T47D (cell line): ENCODE data around the gene DSP.
A peak's percentile ranks its signal among the peaks of the same experiment; 100 is the strongest.

ENCODE experiments used
- DNase-seq, 2 experiments: peaks; one replicate each; pipeline versions ENCODE4 v3.0.0 to v3.0.0-alpha.2; 2011 to 2012; ENCODE audit warnings: low read depth in 1 of 2, low spot score in 1 of 2
- JUND ChIP-seq: IDR thresholded peaks from 2 replicates; pipeline ENCODE4 v1.6.1; 2012; ENCODE audit warnings: low read depth
- in situ Hi-C: cut with HindIII; loops from 2 replicates; pipeline ENCODE4 v1.10.0; 2016; ENCODE audit warnings: low sequenced_read_pairs, low pct_unique_long_range_greater_than_20kb

Gene DSP

DNA sequence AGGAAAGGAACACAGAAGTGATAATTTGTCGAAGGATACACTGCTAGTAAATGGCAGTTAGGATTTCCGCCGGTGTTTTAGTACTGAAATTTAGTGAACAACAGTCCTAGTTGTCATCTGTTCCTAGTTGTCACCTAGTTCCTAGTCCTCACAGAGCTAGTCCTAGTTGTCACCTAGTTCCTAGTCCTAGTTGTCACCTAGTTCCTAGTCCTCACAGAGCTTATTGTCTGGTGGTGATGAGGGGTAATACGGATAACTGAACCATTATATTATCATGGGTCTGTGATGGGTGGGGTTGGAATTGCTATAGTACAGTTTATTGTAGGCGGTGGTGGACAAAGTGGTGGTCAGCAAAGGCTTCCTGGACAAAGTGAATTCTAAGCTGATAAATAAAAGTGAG is 50.3 kb downstream of the DSP start:
- in situ Hi-C loops = no loop called here
- no peak for TF ChIP-seq JUND

DNA sequence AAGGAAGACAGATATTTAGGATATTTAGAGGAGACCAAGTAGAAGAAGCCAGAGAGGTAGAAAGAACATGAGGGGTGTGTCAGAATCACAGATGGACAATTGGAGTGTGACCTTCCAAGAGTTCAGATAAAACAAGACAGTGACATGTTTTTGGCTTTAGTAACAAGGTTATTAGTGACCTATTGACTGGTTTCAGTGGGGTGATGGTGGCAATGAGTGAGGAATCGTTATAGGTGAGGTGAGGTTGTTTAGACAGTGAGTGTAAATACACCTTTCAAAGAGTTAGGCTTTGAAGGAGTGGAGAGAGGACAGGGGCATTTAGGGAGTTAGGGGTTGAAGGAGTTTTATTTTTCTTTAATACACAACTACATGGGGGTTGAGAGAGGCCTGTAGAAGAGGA is 51.8 kb downstream of the DSP start:
- TF ChIP-seq JUND = no peak
- in situ Hi-C loops = no loop called here
- DNase-seq = no peak

More for the DNA sequence above, 50.3 kb downstream of the DSP start:
- no peak for DNase-seq

DNA sequence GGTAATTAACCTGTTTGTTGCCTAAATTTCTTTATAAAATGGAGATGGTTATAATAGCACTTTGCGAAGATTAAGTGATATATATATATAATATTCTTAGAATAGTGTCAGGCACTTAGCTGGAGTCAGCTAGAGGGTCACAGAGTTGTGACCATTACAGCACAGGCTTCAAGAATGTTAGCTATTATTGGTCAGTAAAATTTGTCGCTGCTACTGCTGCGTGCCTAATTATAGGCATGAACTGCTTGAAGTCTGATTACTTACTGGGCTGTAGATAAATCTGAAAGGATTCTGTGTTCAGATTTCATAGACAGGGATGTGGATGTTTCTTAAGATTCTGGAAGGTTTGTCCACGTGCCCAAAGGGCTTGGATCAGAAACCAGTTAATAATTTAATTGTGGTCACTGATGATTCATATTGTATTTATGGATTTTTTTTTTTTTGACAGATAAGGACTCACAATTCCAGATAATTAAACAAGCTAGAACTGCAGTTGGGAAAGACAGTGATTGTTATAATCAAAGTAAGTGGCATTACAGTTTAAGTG is 53.2 kb downstream of the DSP start:
- DNase-seq = no peak
- no peak for TF ChIP-seq JUND
- in situ Hi-C loops = no loop called here

DNA sequence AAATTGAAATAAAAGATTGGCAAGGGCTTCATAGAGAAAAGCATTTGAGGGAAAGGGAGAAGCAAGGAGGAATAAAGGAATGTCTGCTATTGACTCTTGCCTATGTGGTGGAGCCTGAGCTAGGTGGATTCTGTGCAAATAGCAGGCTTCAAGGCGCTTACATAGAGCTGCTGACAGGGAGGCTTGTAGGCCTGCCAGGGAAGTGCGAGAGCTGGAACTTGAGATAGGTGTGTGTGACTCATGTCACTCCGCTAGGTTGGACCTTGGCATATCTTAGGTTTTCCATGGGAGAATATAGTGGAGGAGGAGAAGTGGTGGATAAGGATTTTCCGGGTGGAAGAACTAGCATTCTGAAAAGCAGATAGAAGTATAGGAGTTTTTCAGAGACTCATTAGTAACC is 62.5 kb downstream of the DSP start:
- no peak for TF ChIP-seq JUND
- in situ Hi-C loops = no loop called here
- no peak for DNase-seq

DNA sequence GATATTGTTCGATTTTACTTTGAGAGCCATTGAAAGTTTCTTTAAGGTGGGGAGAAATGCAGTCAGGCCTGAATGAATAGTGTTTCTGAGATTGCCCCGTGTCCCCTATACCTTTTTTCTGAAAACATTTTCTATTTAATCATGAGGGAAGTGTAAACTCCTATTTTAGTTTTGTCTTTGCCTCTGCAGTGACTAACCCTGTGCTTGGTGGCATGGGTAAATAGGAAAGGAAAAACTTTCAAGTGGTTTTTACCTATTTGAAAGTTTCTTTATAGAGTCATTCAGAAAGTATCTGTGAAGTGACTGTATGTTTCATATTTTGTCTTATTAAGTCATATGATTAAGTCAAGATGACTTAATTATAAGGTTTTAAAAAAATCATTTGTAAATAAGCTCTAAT is 63.0 kb downstream of the DSP start:
- DNase-seq = no peak
- no peak for TF ChIP-seq JUND
- in situ Hi-C loops = no loop called here

DNA sequence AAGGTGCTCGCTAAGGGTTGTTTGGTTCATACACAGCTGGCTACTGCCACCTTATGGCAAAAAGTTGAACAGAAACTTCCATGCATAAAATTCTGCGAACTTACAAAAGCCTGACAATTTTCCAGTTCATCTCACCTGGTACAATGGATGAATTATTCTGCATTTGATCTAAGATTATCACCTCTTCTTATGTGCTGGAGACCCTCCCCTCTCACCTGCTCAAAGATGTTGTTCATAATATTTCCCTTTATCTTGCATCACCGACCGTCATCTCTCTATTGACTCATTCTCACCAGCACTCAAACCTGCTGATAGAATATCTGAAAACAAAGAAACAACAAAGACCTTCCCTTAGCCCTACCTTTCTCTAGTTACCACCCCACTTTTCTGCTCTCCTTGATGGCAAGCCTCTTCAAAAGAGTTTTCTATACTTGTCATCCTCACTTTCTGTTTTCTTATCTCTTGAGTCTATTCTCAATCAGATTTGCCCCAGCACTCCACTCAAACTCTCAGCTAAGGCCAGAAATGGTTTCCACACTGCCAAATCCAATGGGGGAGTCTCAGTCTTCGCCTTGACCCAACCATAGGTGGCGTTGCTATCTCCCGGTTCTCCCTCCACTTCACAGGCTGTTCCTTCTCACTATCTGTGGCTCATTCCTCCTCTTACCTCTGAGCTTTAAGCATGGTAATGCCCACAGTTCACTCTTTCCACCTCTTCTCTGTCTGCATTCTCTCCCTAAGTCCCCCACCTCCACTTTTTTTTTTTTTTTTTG is 74.3 kb downstream of the DSP start:
- no peak for TF ChIP-seq JUND
- peak; percentile 16 to 79 for DNase-seq

DNA sequence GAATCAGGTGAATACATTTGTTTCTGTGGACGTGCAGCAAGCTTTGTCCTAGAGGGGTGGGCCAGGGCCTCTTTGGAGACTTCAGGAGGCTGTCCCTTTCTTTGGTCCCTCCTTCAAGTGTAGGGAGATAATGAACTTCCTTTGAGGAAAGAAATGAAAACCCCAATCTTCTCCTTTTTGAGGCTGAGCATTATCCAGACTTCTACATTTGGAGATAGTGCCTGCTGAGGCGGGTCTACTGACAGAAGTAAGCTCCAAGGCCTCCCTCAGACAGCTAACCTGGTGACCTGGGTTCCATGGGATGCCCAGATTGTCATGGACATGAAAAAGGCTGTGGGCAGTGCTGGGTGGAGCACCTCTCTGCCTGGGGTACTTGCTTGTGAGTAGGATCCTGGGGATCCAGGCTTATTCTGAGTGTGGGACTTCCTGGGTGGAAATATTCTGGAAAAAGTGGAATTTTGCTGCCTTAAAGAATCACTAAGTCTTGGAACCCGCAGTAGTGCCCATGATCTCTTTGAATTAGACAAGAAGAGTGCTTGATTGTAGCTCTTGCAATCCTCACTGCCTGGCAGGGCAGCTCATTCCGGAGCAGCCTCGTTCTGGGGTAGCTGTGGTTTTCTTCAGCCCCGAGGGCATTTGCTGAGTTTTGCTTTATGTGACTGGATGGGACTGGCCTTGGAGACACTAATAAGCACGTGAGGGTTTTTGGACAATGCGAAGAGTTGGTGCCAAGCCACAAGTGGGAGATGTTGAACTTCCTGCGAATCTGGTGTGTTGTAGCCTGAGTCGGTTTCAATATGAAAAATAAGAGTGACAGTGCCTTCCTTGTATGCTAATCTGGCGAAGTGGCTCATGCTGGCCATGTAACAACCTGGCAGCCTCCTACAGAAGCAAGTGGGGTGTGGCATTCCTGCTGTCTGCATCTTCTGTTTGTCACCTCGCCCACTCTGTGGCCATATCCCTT is 76.6 kb downstream of the DSP start:
- peak; percentile 11 to 83 for DNase-seq
- TF ChIP-seq JUND = no peak
- in situ Hi-C loops = no loop called here

More for the DNA sequence above, 74.3 kb downstream of the DSP start:
- in situ Hi-C loops = no loop called here

DNA sequence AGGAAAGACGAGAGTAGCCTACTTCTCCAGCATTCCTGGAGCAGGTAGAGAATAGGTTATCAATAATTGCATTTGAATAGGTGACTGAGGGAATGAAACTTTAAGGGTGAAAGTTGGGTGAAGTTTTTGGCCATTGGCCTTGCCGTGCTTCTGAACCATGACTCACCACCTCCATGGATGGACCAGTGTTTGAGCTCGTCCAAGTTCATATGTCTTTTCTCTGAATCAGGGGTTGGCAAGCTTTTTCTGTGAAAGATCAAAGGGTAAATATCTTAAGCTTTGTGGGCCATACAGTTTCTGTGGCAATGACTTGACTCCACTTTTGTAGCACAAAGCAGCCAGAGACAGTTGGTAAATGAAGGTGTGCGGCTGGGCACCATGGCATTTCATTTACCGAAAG is 80.3 kb downstream of the DSP start:
- DNase-seq = no peak
- no peak for TF ChIP-seq JUND
- in situ Hi-C loops = no loop called here

DNA sequence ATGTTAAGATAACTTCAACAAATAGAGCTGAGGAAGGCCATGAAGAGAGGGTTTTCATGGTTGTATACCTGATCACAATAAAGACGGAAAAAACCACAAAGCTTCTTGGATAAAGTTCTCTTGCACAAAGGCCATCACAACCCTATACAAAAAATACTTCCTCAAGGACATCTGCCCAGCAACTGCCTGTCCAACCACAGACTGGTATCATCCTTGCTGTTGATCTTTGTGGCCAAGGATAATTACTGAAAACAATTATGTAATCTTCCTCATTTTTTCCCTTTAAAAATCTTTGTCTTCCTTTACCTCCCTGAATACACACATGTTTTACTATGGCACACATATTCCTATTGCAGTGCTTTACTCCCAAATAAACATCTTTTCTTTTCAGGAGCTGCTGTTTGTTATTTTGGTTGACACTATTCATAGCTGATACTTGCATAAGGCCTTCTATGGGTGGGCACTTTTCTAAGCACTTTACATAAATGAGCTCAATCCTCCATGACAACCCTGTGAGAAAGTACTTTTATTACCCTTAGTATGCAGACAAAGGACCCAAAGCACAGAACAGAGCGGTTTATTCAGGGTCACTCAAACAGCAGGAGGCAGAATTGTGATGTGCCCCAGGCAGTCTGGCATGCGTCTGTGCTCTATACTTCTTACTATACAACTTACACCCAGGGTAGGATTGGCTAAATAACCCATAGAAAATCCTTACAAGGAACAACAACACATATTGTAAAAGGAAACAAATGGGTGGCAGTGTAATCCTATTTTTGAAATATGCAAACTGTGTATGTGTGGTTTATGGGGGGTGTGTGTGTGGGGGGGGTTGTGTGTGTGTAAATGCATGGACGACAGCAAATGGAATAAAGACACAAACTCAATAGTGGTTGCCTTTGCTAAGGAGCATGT is 83.6 kb downstream of the DSP start:
- no peak for TF ChIP-seq JUND
- in situ Hi-C loops = no loop called here
- DNase-seq = peak in 1 of 2 experiments; percentile 22

DNA sequence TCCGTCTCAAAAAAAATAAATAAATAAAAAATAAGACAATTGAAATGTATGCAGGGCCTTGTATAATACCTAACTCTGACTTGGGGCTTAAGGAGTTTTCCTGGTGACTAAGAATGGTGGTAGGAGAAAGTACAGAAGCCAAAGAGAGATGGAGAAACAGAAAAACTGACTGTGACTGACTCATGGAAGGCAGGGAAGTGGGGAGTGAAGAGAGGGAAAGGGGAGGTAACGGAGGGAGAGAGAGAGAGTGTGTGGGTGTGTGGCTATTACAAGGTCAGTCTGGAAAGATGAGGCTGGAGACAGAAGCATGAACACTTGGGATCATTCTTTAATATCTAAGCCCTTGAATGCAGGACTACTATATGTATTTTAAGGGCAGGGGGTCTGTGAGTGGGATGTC is 87.0 kb downstream of the DSP start:
- TF ChIP-seq JUND = no peak
- no peak for DNase-seq

DNA sequence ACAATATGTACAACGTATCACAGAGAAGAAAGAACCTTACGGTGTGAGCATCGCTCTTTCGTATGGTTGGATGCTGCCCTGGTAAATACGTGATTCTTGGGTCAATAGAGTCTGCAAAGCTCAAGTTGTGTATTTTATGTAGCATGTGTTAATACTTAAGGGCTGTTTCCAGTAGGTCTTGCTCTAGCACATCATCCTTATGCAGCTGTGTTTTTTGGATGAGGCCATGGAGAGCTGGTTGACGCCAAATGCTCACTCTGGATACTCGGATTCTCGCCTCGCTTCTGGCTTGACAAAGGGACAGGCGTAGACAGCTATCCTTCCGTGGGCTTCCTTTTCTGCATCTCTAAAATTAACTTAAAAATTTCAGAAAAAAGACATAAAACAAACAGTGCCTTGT is 87.4 kb downstream of the DSP start:
- no peak for DNase-seq
- no peak for TF ChIP-seq JUND
- in situ Hi-C loops = no loop called here

More for the DNA sequence above, 87.0 kb downstream of the DSP start:
- in situ Hi-C loops = no loop called here

DNA sequence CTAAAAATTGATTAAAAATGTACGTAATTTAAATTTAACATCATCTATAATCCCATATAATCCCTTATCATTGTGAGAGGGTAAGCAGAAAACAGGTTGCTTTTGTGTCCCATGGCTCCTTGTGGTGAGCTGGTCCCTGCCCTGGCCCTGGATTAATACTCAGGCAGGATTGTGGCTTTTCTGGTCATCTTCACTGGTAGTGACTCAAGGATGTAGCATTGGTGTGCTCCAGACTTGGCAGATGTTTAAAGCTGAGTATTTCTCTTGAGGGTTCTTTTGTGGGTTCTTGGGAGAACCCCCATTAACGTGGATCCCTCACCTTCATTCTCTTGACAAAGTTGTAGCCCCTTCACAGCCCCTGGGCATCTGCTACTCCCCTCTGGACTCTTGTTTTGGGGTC is 87.8 kb downstream of the DSP start:
- no peak for DNase-seq
- in situ Hi-C loops = no loop called here
- no peak for TF ChIP-seq JUND
